GM12892 (cell line): ENCODE measurements around the gene HELLS.

Source experiments
- POLR2A ChIP-seq: IDR thresholded peaks from 2 replicates; pipeline ENCODE4 v1.6.1; 2011; ENCODE audit warnings: low read depth, low read length, control low read depth
- POLR2AphosphoS5 ChIP-seq: IDR thresholded peaks from 2 replicates; pipeline ENCODE4 v1.6.1; 2011; ENCODE audit warnings: low read depth, low read length, control low read depth
- TAF1 ChIP-seq: IDR thresholded peaks from 2 replicates; pipeline ENCODE4 v1.6.1; 2011; ENCODE audit warnings: low read depth, mild to moderate bottlenecking, control low read depth, low read length, borderline replicate concordance

- TF ChIP-seq POLR2AphosphoS5 (no peak), POLR2A (no peak), TAF1 (no peak)
These were observed 63.0 kb downstream of the HELLS start for GRCh38 chr10:94608559-94608958.
